HG03571 (cell line): ENCODE measurements around the gene GPR101.

ENCODE experiments used
- ATAC-seq: cut with Tn5 transposase; IDR thresholded peaks from one replicate; pipeline ENCODE4 v1.9.1; 2021; ENCODE audit not compliant: unreplicated experiment

The GPR101 gene, protein sequence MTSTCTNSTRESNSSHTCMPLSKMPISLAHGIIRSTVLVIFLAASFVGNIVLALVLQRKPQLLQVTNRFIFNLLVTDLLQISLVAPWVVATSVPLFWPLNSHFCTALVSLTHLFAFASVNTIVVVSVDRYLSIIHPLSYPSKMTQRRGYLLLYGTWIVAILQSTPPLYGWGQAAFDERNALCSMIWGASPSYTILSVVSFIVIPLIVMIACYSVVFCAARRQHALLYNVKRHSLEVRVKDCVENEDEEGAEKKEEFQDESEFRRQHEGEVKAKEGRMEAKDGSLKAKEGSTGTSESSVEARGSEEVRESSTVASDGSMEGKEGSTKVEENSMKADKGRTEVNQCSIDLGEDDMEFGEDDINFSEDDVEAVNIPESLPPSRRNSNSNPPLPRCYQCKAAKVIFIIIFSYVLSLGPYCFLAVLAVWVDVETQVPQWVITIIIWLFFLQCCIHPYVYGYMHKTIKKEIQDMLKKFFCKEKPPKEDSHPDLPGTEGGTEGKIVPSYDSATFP

DNA sequence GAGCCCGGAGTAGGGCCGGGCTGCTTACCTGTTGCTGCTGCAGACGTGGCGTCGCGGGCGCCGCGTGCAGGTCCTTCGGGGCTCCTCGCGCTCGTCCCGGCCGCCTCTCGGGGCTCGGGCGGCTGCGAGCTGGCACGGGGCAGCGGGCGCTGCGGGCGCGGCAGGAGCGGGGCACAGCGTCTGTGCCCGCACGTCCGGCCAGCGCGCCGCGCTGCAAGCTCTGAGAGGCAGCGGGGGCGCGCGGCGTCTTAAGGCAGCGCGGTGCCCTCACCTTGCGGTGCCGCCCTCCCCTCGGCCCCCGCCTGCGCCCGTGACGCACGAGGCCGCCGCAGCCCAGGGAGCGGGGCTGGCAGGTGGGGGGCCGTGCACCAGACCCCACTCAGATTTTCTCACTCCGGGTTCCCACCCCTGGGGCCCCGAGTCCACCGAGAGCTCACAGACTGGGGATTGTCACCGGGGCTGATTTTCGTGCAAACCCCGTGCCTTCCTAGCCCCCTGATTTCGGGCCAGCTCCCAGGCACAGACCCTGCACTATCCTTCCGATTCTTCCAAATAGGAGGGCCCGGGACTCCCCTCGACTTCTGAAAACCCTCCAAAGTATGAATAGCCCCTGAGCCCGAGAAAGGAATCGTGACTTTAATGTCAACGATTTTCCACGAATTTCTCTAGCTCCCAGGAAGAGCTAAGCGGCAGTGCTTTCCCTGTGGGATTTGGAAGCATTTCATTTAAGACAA is at the start of gene GPR101:
GPR101 (minus strand) TSS at position 222 of the 734 bp plus-strand sequence. CDS start 2,321 bp downstream, outside the sequence.
- ATAC-seq, result no peak

DNA sequence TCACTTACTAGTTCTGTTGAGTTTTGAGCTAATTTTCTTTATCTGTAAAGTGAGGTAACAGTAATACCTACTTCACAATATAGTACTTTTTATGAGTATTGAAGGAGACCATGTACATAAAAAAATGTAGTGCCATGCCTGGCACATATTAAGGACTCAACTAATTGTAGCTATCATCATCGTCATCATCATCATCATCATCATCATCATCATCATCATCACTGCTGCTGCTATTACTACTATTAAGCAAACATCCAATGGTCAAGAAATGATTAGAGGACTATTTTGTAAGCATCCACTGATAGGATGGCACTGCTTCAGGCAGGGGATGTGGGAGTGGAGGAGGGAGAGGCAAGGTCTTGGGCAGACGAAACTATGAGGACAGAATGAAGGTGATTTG is 47.4 kb upstream of the GPR101 start:
- no peak for ATAC-seq

DNA sequence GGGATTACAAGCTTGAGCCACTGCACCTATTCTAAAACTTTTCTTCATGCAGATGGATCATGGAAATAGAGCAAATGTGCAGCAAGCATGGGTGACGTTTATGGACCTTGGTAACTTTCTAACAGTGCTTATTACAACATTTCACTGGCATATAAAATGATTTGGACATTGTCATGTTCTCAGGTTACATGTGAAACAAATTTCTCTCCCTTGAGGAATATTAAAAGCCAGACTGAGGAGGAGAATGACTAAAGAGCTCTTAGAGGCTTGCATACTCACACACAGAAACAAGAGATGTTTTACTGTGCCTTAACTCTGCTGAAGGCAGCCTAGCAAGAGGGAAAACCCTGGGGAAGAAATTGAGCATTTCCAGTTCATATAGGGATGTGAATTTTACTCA is 38.6 kb upstream of the GPR101 start:
- ATAC-seq, result no peak

DNA sequence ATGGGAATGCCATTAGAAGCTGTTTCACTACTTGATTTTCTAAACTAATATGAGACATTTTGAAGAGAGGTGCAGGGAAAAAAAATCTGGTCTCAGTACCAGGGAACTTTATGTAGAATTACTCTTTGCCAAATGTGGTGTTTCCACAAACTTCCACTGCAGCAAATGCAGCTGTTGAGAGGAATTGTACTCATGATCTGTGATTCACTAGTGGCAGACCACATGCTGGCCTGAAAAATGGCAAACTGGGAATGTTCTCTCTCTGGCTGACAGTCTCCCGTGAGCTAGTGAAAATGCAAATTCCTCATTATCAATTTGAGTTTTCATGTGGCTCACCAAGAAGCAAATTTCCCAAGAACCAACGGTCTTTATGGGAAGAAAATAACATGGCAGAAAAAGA is 37.8 kb upstream of the GPR101 start:
- ATAC-seq, result no peak

DNA sequence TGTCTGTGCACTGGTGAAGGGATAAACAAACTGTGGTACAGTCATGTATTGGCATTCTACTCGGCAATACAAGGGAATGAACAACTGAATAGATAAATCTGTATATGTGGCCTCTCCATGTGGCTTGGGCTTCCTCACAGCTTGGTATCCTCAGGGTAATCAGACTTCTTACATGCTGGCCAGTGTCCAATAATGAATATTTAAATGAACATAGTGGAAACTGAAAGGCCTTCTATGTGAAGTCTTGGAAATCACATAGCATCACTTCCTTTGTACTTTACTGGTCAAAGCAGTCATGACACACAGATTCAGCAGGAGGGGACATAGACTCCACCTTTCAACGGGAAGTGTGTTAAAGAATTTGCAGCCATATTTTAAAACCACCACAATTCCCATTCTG is 33.4 kb upstream of the GPR101 start:
- no peak for ATAC-seq

DNA sequence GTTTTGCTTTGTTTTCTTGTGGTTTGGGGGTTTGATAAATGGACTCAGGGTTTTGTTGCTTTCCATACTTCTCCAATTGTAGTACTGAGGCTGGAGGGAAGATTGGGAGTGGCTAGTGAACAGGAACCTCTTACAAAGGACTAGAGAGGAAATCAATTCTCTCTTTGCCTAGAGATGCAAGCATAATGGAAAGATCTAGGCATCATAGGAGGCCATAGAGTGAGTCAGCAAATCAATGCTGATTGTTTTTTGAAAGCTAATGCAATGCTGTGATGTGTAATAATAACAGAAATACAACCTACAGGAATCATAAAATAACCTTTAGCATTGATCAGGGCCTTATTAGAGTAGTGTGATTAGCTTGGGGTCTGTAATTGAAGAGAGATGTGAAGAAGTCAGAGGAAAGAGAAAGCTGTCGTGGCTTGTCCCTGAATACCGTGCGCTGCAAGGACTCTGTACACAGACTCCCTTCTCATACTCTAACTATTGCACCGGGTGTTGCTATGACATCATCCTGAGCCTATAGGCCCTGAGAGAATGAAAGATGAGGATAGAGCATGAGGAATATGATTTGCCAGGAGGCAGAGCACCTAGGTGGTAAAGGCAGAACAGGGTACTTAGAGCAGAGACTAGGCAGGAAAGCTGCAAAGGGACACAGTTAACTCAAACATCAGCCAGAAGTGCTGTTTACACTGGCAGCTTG is 29.3 kb upstream of the GPR101 start:
- ATAC-seq, result no peak

DNA sequence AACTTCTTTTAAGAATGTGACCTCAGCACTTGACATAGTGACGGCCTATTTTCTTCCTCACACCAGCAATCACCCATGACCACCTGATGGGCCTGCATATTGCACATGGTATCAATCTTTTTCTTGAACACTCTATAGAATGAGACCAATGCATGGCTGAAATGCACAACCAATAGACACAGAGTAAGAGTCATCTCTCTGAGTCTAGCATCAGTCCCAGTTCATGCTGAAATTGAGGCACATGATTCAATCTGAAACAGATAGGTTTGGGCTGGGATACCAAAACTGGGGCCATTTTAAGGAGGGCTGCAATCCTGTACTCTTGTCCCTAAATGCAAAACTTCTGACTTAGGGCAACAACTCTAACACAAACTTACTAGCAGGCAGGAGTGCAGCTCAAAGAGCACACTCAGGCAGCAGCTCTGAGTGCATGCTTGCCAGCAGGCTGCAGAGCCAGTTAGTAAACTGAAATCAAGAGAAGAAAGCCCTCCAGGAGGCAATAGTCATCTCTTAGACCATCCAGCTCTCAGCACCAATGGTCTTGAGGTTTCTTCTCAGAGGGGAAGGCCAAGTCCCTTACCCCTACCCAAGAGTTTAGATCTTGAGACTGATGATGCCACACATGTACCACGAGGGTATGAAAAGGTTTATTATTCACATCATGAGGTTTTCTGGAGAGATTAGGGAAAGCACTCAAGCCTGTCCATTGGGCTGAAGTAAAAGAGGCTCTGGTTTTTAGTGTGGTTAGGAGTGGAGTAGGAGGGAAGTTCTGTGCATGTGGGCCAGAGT is 24.7 kb upstream of the GPR101 start:
- ATAC-seq, result no peak

DNA sequence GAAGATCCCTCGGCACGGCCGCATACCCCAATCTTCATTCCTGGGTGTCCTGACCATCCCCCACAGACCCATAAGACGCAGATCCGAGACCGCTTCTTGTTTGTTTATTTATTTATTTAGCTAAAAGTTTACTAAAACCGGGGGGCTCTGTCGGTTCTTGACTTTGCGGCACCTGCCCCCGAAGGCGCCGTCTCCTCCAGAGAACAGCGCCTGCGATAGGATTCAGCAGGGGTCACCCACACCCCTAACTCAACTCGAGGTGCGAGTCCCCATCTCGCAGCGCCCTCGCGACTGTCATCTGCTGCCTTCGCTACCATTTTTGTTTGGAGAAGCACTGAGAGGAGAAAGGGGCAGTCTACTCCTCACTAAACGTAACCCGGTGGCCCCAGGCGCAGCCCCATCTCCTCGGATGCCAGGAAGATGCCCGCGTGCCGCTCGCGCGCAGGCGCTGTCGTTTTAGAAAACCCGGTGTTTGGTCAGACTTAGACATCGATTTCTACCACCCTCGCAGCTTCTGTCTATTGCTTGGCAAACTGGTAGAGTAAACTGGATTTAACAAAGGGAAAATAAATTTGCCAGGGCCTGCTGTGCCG is 18.9 kb upstream of the GPR101 start:
- peak; percentile 17 for ATAC-seq

DNA sequence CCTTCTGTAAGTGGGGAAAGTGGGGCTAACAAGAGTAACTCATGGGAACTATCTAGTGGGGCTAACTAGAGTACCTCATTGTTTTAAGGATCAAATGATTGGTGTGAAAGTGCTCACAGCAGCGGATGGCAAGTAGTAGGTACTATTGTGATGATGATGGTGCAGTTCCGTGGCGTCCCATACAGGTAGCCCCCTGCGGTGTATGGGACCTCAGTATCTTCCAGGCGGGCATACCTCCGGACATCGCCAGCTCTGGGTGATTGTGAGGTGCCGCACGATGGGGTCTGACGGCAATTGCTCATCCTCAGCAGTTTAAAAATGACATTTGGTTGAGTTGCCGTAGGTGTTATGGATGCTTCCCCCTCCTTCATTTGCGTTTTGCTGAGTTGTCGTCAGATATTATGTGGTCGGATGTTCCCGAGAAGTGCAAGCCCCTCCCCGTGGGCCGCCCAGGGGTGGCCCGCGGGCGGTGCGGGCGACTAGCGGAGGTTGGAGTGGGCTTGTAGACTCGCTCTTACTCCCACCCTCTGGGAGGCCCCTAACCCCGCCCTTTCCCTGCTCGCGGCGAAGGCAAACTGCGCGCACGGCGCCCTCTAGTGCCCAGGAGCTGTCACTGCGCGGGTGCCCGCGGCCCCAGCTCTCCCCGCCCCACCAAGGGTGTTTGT is 18.3 kb upstream of the GPR101 start:
- peak; percentile 100 for ATAC-seq

DNA sequence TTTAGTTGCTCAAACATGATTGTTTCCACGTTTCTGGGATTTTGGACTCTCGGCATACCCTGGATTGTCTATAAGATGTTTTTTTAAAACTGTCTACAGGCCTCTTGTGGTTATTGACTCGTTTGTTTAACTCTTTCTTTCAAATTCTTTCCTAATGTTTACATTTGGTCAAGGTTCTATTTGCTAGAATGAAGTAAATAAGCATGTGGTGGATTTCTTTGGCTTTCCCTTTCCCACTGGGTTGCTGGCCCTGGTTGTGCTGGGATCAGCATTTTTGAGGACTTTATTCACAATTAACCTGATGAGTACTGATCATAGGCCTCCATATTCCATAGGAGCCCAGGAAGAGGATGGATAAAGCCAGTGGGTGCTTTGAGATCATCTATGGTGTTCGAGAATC is 11.1 kb upstream of the GPR101 start:
- no peak for ATAC-seq

DNA sequence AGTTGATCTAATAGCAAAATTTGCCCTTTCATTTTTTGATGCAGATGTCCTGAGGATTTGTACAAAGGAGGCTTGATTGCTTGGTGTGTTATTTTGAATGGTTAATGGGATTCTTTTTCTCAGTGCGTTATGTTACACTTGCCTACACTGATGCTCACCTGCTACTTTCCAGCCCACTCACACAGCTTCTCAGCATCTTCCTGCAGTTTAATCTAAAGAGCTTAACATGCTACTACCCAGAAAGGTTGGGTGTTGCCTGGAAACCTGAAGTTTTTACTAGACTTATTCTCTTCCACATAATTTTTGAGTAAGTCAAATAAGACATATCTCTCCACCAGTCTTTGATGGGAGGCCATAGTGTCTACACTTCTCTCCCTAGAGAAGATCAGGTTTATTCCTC is 9.9 kb upstream of the GPR101 start:
- no peak for ATAC-seq

DNA sequence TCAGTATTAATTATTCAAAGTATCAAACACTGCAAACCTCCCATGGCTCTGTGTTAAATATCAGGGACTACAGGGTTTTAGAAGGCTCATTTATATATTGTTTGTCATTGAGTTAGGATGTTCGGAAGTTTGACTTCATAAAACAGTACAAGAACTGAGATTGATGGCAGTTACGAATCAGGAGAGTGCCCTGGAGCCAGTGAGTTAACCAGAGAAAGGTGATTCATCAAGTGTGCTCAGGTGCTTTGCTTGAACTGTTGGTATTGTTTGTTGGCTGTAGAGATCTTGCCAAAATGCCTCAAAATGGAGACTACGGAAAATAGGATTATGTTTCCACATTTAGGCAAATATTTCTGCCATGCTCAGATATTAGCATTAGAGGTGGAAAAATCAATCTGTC is 7.5 kb upstream of the GPR101 start:
- no peak for ATAC-seq

DNA sequence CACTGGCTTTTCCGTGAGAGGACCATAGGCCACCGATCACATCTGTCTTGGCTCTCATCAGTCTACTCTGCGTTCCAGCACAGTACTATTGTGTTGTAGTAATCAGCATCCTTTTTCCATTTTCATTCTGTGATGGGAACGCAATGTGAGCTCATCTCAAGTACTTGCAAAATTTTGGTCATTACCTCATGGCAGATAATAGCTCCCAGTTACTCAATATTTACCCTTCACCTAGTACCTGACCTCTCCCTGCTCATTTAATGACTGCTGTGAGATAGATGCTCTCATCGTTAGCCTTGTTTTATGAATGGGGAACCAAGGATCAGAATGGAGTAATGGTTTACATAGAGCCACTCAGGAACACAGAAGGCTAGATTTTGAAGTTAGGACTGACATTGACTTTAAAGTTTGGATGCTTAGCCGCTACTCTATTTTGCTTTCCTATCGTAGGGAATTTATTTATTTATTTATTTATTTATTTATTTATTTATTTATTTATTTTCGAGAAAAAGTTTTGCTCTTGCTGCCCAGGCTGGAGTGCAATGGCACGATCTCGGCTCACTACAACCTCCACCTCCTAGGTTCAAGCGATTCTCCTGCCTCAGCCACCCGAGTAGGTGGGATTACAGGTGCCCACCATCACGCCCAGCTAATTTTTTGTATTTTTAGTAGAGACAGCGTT is 6.5 kb upstream of the GPR101 start:
- no peak for ATAC-seq

DNA sequence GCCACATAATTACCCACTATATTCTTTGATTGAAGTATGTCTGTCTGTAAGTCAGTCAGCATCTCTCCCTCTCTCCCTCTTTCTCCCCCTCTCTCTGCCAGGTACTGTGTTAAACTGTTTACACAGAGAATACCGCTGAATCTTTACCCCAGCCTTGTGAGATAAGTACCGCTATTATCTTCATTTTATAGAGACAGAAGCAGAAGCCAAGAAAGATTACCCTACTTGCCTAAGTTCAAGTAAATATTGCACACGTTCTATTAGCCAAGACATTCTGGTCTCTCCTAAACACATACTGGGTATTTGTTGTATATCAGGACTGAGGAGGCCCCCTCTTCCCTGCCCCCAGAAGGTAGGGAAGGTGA is 695 bp upstream of the GPR101 start:
- ATAC-seq, result no peak

DNA sequence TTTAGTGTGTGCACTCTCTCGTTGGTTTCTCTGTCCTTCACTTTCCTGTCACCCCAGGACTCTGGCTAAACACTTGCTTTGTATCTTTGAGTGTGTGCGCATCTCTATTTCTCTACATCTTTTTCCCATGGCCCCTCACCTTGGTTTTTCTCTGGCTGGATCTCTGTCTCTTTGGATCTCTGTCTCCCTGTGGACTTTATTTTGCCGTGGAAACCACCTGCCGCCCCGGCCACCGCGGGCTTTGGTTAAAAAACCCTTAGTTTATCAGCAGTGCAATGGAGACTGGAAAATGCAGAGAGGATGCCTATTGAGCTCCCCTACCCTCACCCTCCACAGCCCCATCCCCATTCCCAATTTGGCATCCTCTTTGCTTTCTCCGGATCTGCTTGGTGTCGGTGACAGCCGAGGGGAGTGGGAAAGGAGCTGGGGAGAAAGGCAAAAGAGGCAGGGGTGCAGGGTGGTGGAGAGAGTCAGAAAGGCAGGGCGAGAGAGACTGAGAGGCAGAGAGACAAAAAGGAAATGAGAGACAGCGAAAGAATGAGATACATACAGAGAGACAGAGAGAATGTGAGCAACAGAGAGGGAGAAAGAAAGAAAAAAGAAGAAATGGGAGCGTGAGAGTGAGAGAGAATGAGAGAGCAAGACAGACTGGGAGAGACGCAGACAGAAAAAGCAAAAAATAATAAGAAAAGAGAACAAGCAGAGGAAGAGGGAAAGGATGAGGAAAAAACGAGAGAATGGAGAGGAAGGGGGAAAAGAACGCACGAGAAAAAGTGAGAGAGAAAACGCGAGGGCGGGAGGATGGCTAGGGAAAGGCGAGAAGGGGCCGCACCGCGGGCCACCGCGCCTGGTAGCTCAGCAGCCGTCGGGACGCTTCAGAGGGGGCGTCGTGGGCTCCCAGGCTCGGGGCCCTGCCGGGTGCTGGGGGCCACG is 688 bp downstream of the GPR101 start:
- ATAC-seq, result no peak

DNA sequence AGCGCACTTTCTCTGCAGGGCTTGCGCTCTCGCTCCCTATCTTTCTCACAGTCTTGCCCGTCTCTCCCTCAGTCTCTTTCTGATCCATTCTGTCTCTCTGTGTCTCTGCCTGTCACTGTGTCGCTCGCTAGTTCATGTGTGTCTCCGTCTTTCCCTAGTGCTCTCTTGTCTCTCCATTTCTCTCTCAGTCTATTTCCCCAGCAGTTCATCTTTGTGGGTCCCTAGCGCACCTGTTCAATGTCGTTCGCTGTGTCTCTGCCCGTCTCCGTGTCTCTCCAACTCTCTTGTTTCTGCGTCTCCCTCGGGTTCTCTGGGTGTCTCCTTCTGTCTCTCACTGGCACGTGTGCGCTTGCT is 1.5 kb downstream of the GPR101 start:
- no peak for ATAC-seq

DNA sequence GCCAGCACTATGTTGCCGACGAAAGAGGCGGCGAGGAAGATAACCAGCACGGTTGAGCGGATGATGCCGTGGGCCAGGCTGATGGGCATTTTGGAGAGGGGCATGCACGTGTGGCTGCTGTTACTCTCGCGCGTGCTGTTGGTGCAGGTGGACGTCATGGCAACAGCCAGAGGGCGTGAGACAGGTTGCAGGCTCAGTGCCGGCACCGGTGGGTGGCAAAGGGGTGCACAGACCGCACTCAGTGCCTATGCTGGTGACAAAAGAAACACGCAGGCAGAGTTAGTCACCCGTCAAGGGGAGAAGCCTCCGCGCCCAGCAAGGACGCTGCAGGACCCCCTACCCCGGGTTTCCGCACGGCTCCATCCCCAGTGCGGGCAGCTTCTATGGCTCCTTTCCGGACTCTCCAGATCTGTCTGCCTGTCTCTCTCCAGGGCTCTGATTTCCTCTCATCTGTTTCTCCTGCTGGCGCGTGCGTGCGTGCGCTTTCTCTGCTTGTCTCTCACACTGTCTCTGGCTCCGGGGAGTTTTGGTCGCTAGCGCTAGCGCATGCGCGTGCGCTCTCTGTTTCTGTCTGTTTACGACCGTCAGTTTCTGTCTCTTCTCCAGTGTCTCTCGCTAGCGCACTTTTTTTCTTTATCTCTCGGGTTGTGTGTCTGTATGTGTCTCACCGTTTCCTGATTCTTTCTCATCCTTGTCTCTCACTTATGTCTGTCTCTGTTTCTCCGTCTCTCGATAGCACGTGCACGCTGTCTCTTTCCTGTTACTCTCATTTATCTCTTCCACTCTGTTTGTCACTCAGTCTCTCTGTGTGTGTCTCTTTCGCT is 2.1 kb downstream of the GPR101 start:
- ATAC-seq, result peak; percentile 69

DNA sequence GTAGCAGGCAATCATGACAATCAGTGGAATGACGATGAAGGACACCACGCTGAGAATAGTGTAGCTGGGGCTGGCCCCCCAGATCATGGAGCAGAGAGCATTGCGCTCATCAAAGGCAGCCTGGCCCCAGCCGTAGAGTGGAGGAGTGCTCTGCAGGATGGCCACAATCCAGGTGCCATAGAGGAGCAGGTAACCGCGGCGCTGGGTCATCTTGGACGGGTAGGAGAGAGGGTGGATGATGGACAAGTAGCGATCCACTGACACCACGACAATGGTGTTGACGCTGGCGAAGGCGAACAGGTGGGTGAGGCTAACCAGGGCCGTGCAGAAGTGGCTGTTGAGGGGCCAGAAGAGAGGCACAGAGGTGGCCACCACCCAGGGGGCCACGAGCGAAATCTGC is 2.8 kb downstream of the GPR101 start:
- ATAC-seq, result no peak
